HG02885 (cell line): Measurements from ENCODE around the gene ANTXR2.
A peak's percentile ranks its signal among the peaks of the same experiment; 100 is the strongest.
"Not testable (repeated sequence)": the region's sequence is repeated elsewhere in the genome, so short reads cannot be mapped to it uniquely, and the experiment has no call there.

Experiments used
- ATAC-seq: cut with Tn5 transposase; IDR thresholded peaks from one replicate; pipeline ENCODE4 v1.9.1; 2021; ENCODE audit warnings: mild to moderate bottlenecking; ENCODE audit not compliant: unreplicated experiment, poor library complexity

Gene ANTXR2

GRCh38 chr4:79934660-79935059, 138.4 kb downstream of the ANTXR2 start:
- ATAC-seq, result no peak

DNA sequence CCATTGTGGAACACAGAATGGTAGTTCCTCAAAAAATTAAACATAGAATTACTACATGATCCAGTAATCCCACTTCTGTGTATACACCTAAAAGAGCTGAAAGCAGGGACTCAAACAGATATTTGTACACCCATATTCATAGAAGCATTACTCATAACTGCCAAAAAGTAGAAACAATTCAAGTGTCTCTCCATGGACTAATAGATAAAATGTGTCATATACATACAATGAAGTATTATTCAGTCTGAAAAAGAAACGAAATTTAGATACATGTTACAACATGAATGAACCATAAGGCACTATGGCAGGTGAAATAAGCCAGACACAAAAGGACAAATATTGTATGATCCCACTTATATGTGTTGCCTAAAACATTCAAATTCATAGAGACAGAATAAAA, 145.1 kb downstream of the ANTXR2 start:
- no peak for ATAC-seq

DNA sequence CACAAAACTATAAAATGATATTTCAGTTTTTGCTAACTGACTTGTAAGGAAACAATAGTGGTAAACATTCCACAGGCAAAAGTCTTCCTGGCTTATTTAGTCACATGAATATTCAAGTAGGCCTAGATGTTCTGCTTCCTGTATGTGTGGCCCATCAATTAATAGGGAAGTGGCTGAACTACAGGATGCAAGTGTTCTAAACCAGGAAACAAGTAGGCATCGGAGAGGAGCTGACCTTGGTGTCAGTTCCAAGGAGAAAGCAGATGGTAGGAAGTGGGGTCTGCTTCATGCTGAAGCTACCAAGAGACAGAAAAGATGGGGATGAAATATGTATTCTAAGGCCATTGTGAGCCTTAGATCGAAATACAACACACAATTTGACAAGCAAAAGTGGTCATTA, 149.7 kb downstream of the ANTXR2 start:
- ATAC-seq, result no peak

DNA sequence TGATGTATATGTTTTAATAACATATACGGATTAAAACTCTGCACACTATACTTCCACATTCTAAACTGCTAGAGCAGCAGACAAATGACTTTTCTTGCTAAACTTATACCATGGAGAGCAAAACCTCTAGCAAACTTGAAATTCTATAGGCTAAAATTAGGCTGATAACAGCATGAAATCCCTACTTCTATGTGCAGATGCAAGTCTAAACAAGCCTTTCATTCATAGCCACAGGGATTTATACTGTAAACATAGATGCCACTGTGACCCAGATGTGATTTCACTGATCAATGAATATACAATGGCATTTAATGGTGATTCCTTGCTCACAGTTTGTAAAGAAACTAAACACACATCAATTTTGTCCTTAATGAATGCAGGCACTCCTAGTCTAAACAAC, 151.0 kb downstream of the ANTXR2 start:
- no peak for ATAC-seq

DNA sequence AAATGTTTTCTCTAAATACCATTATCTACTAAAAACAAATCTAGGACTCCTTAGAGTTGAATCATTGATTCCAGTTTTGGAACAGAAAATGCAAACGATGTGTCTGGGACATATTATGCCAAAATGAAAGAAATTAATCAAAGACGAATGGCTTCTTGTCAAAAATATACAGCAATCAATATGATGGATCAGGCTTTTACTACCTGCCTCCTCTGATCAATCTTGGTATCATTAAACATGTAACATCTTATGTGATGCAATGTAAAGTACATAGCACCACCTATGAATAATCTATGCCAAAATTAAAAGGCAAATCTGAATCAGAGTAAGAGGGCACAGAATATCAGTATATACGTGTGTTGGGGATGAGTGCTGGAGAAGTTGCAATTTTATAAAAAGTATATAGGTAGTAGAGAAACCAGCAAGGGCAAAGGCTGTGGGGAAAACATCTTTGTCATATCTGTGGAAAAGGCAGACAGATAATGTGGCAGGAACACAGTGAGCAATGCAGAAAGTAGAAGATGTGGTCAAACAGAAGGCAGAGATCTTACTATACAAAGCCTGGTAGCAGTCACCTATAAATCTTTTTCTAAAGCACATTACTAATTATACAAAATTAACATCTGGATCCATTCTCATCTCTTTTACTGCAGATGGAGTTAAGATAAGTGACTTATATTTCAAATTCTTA, 152.7 kb downstream of the ANTXR2 start:
- ATAC-seq, result no peak

- ATAC-seq, result no peak
Observed at GRCh38 chr4:79918292-79918691, 154.7 kb downstream of the ANTXR2 start.

DNA sequence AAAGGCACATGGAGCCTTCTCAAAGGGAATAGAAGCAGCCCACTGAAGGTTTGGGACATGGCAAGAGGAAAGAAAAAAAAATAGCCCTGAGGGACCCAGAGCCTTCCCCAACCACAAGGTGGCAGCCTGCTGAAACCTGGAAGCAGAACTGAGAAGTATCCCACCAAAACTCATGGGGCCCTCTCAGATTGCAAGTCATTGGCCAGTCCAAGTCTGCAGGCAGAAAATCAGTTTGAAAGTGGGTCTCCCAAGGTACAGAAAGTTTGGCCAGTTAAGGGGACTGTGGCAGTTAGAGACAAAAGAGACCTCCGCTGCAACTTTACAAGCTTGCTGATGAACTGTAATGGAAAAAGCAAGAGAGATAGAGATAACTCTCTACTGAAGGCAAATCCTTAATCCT, 155.8 kb downstream of the ANTXR2 start:
- ATAC-seq, result peak; percentile 95

GRCh38 chr4:79915246-79915645, 157.8 kb downstream of the ANTXR2 start:
- ATAC-seq, result no peak

DNA sequence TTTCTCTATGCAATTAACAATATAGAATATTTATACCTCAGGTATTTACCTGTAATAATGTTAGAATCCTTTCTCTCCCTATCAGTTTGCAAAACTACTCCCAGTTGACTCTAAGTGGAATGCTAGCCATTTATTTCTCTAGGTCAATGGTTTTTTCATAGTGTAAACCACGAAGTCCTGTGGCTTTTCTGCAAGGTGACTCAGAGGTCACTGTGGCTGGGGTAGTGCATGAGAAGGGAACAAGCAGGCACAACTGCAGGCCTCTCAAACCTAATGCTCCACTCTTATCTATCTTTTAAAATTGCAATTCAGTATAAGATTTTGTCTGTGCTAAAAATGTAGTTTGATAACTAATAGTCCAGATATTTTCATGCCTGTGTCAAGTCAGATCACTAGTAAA, 159.4 kb downstream of the ANTXR2 start:
- no peak for ATAC-seq

- ATAC-seq, result no peak
Observed at GRCh38 chr4:79907001-79907400, 166.0 kb downstream of the ANTXR2 start.

GRCh38 chr4:79906303-79906702, 166.7 kb downstream of the ANTXR2 start:
- no peak for ATAC-seq

- ATAC-seq, result no peak
Observed at GRCh38 chr4:79905212-79905611, 167.8 kb downstream of the ANTXR2 start.

- ATAC-seq, result no peak
Observed at GRCh38 chr4:79904331-79904730, 168.7 kb downstream of the ANTXR2 start.

DNA sequence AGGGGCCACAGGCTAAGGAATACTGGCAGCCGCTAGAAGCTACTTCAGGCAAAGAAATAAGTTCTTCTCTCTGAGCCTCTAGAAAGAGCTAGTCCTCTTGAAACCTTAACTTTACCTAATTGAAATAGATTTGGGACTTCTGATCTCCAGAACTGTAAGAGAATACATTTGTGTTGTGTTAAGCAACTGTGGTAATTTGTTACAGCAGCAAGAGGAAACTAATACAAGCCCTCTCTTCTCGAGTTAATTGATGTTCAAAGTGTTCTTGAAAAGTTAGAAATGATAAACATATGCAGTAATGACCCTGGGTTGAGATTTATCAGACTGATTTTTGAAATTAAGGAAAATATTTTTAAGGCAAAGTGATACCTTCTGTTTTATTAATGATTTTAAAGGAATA, 172.8 kb downstream of the ANTXR2 start:
- ATAC-seq, result no peak

DNA sequence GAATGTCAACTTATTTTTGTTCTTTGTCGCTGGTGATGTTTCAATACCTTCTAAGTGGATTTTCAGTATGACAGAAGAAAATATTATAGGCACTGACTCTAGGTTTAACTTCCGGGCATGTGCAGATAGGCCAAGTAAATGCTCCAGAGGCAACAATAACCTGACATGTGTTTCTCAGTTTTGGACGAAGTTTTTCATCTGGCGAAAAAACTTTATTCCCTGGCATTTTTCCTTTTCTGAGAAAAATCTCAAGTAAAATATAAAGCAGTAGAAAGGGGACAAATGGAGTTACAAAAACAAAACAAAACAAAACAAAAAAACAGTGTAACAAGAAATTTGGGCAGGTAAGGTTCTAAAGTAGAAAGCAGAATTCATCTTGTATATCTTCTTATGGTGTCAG, 173.5 kb downstream of the ANTXR2 start:
- ATAC-seq, result no peak

GRCh38 chr4:79898055-79898454, 175.0 kb downstream of the ANTXR2 start:
- ATAC-seq, result no peak

DNA sequence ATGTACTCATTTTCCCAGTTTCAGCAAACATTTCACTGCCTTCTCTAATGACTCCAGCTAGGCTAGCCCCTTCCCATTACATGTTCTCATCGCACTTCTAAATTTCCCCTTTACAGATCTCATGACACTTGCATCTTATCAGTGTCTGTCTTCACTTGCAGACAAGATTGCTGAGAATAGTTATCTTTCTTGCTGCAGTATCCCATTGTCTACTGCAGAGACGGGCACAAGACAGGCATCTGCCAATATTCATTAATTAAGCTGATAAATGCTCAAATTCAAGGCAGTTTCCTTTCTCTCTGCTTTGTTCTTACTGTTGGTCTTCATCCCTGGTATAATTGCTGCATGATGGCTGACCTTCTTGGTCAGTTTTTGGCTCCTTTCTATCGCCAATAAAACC, 175.9 kb downstream of the ANTXR2 start:
- no peak for ATAC-seq

DNA sequence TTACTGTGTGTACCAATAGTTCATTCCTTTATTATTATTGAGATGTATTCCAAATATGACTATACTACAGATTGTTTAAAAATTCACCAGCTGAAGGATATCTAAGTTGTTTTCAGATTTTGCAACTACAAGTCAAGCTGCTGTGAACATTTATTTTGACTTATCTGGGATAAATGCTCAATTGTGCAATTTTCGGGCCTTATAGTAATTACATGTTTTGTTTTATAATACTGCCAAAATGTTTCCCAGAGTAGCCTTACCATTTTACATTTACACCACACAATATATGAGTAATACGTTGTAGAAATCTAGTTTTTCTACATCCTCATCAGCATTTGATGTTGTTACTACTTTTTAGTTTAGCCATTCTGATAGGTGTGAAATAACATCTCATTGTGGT, 179.6 kb downstream of the ANTXR2 start:
- ATAC-seq, result no peak

GRCh38 chr4:79889026-79889425, 184.0 kb downstream of the ANTXR2 start:
- not testable (repeated sequence) for ATAC-seq

- ATAC-seq, result no peak
Observed at GRCh38 chr4:79886557-79886956, 186.5 kb downstream of the ANTXR2 start.

DNA sequence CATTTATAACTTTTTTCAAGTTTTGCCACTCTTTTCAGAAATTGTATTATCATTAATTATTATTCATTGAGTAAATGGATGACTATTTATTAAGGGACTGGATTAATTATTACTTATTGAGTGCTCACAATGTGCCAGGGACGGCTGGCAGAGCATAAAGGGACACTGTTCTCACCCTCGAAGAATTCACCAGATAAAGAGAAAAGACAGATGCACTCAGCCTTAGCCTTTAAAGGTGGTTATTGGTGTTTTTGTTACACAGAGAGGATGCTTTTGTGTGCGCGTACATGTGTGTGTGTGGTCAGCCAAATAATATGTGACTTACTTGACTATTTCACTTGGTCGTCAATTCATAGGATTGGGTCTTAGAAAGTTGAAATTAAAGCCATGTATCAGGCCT, 187.0 kb downstream of the ANTXR2 start:
- no peak for ATAC-seq

GRCh38 chr4:79883290-79883689, 189.7 kb downstream of the ANTXR2 start:
- ATAC-seq, result no peak

DNA sequence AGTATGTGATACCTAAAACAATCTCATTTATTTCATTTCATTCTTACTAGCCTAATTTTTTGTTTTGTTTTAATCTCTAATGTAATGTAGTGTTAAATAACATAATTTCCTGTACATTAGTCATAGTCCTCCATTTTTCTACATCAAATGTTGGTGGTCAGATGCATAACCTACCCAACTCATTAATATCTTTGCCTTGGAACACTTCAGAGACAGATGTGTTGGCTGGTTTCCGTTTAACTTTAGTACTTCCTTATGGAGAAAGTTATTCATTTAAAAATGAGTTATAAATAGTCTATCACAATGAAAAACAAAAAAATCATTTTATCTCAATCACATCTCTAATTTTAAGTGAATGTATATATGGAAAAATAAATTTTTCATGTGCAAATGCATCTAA, 190.2 kb downstream of the ANTXR2 start:
- no peak for ATAC-seq
